ENCODE results near the gene DNMBP.

The DNMBP gene

GRCh38 chr10:100027416-100027815 lies 17.7 kb upstream of the DNMBP start:
- TF ChIP-seq, protein P1, sequence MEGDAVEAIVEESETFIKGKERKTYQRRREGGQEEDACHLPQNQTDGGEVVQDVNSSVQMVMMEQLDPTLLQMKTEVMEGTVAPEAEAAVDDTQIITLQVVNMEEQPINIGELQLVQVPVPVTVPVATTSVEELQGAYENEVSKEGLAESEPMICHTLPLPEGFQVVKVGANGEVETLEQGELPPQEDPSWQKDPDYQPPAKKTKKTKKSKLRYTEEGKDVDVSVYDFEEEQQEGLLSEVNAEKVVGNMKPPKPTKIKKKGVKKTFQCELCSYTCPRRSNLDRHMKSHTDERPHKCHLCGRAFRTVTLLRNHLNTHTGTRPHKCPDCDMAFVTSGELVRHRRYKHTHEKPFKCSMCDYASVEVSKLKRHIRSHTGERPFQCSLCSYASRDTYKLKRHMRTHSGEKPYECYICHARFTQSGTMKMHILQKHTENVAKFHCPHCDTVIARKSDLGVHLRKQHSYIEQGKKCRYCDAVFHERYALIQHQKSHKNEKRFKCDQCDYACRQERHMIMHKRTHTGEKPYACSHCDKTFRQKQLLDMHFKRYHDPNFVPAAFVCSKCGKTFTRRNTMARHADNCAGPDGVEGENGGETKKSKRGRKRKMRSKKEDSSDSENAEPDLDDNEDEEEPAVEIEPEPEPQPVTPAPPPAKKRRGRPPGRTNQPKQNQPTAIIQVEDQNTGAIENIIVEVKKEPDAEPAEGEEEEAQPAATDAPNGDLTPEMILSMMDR (IDR thresholded peaks at IDR 0.05; ENCODE audit: low read length, missing control alignments): no peak
- H3K4me3 ChIP-seq (replicated peaks; ENCODE audit: low read depth, low read length): no peak overlapping the region
- no peak for DNase-seq (ENCODE audit: low read depth)

DNA sequence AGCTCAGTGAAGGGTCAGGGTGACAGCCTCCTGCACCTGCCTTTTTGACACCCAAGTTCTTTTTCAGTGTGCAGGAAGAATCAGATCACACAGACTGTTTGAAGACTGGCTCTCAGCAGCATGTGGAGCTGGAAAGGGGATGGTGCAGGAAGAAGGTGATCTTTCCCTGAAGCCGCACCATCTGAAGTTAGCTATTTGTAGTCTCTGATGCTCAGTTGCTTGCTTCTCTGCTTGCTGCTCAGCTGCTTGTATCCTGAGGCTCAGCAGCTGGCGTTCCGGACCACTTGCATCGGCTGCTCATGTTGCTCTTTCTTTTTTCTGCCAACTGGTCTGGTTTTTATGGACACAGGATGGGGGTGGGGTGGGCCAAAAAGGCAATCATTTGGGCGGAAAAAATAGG lies 15.8 kb upstream of the DNMBP start:
- DNase-seq (ENCODE audit: low read depth): no peak
- TF ChIP-seq, protein P1 (IDR thresholded peaks at IDR 0.05; ENCODE audit: low read length, missing control alignments): no peak
- no peak overlapping the region for H3K4me3 ChIP-seq (replicated peaks; ENCODE audit: low read depth, low read length)

DNA sequence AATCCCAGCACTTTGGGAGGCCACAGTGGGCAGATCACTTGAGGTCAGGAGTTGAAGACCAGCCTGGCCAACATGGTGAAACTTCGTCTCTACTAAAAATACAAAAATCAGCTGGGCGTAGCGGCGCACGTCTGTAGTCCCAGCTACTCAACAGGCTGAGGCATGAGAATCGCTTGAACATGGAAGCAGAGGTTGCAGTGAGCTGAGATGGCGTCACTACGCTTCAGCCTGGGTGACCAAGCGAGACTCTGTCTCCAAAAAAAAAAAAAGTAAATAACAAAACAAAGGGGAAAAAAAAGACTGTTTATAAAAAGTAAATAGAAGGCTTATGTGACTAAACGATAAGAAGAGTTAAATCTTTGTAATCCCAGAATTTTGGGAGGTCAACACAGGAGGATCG lies 15.0 kb upstream of the DNMBP start:
- TF ChIP-seq, protein P1 (IDR thresholded peaks at IDR 0.05; ENCODE audit: low read length, missing control alignments): no peak
- DNase-seq (ENCODE audit: low read depth): no peak
- H3K4me3 ChIP-seq (replicated peaks; ENCODE audit: low read depth, low read length): no peak overlapping the region

DNA sequence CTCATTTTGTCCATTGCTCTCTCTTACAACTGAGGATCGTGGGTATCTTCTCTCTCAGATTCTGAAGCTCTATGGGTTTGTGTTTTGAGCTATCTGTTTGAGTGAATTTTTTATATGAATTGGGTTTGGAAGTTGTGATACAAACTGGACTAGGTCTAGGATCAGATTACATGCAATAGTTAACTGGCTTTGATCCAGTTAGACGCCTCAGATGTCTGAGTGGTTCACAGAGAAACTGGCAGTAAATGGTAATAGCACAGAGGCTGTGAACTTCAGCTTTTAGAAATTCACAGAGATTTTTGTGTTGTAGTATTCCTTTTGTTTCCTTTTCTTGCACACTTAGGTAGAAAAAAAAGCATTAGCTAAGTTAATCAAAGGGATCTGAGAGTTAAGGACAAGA lies 12.7 kb upstream of the DNMBP start:
- TF ChIP-seq, protein P1 (IDR thresholded peaks at IDR 0.05; ENCODE audit: low read length, missing control alignments): no peak

GRCh38 chr10:100021322-100021721 lies 11.6 kb upstream of the DNMBP start:
- no peak overlapping the region for H3K4me3 ChIP-seq (replicated peaks; ENCODE audit: low read depth, low read length)
- DNase-seq (ENCODE audit: low read depth): no peak
- TF ChIP-seq, protein P1 (IDR thresholded peaks at IDR 0.05; ENCODE audit: low read length, missing control alignments): no peak

More for the DNA sequence above, 12.7 kb upstream of the DNMBP start:
- no peak overlapping the region for H3K4me3 ChIP-seq (replicated peaks; ENCODE audit: low read depth, low read length)
- no peak for DNase-seq (ENCODE audit: low read depth)

- H3K4me3 ChIP-seq (replicated peaks; ENCODE audit: low read depth, low read length): no peak overlapping the region
- no peak for DNase-seq (ENCODE audit: low read depth)
- TF ChIP-seq, protein P1 (IDR thresholded peaks at IDR 0.05; ENCODE audit: low read length, missing control alignments): no peak
Observed at GRCh38 chr10:100020886-100021253, 11.1 kb upstream of the DNMBP start.

DNA sequence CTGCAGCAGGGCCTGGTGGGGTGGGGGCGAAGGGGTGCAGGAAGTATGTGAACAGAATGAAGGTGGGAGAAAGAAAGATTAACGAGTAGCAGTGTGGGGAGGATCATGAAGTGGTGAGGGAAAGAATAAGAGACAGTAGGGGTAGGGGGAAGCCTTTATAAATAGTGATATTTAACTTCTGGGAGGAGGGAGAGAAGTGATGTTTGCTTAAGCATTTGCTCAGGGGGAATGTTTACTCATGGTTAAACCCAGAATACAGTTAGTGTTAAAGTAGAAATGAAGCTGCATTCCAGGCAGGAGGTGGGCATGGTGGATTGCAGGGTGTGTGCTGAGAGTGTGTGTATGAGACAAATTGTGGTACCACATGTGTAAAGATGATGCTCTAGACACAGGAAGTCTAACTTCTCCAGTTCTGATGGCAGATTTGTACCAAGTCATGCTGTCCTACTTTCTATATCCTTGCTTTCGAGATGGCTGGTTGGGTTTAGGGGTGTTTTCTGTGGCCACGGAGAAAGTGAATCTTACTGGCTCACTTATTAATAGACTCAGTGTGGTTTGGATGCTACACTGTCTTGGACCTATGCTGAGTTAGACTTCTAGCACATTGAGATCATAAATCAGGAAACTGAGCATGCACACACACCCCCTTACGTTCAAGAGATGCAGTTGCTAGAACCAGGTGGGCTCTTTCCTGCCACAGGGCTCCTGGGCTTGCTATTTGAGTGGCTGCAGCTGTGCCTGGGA lies 10.6 kb upstream of the DNMBP start:
- H3K4me3 ChIP-seq (replicated peaks; ENCODE audit: low read depth, low read length): no peak overlapping the region
- no peak for DNase-seq (ENCODE audit: low read depth)
- TF ChIP-seq, protein P1 (IDR thresholded peaks at IDR 0.05; ENCODE audit: low read length, missing control alignments): no peak

All from fibroblast of pulmonary artery (primary cell).